Trophoblast cell (in vitro differentiated cells and primary cell): ENCODE results near the gene CUL4A.

Experiments
- DNase-seq, 2 donors: peaks; one replicate each; pipeline ENCODE4 v3.0.0-alpha.2; 2016
- H2AFZ ChIP-seq: 2 replicates; pipeline ENCODE4 v1.6.1; 2013; ENCODE audit warnings: low read length, moderate library complexity, mild to moderate bottlenecking; ENCODE audit not compliant: insufficient read depth, poor library complexity
- H2AK5ac ChIP-seq: 2 replicates; pipeline ENCODE4 v1.6.1; 2013; ENCODE audit warnings: mild to moderate bottlenecking, low read length
- H2BK120ac ChIP-seq: 2 replicates; pipeline ENCODE4 v1.6.1; 2013; ENCODE audit warnings: low read length, mild to moderate bottlenecking, moderate library complexity; ENCODE audit not compliant: insufficient read depth, poor library complexity
- H2BK12ac ChIP-seq: 2 replicates; pipeline ENCODE4 v1.6.1; 2013; ENCODE audit warnings: mild to moderate bottlenecking, low read length, moderate library complexity
- H2BK5ac ChIP-seq: 2 replicates; pipeline ENCODE4 v1.6.1; 2013; ENCODE audit warnings: low read length, low read depth, moderate library complexity, mild to moderate bottlenecking; ENCODE audit not compliant: poor library complexity
- H3K14ac ChIP-seq: 2 replicates; pipeline ENCODE4 v1.6.1; 2013; ENCODE audit warnings: mild to moderate bottlenecking, low read length
- H3K18ac ChIP-seq: 2 replicates; pipeline ENCODE4 v1.6.1; 2013; ENCODE audit warnings: mild to moderate bottlenecking, low read length
- H3K23ac ChIP-seq: 2 replicates; pipeline ENCODE4 v1.6.1; 2013; ENCODE audit warnings: low read length
- H3K27ac ChIP-seq: 2 replicates; pipeline ENCODE4 v1.5.1; 2013; ENCODE audit warnings: low read depth, mild to moderate bottlenecking, inconsistent platforms, low read length, moderate library complexity
- H3K27me3 ChIP-seq: 2 replicates; pipeline ENCODE4 v1.6.1; 2013; ENCODE audit warnings: inconsistent platforms, mild to moderate bottlenecking, low read length, moderate library complexity; ENCODE audit not compliant: insufficient read depth
- H3K36me3 ChIP-seq, 2 experiments: 1 replicate in 1 of 2; 2 replicates in 1 of 2; pipeline ENCODE4 v1.6.1; 2013; ENCODE audit warnings: low read length in 2 of 2, mild to moderate bottlenecking in 2 of 2, moderate library complexity in 1 of 2; ENCODE audit not compliant: insufficient read depth in 2 of 2, control insufficient read depth in 1 of 2
- H3K4ac ChIP-seq: 2 replicates; pipeline ENCODE4 v1.6.1; 2013; ENCODE audit warnings: low read depth, mild to moderate bottlenecking, low read length, moderate library complexity
- H3K4me1 ChIP-seq, 2 experiments: 1 replicate in 1 of 2; 2 replicates in 1 of 2; pipeline ENCODE4 v1.6.1; 2013; ENCODE audit warnings: low read length in 2 of 2, mild to moderate bottlenecking in 2 of 2, moderate library complexity in 1 of 2; ENCODE audit not compliant: insufficient read depth in 2 of 2, control insufficient read depth in 1 of 2
- H3K4me2 ChIP-seq: 2 replicates; pipeline ENCODE4 v1.6.1; 2013; ENCODE audit warnings: inconsistent platforms, mild to moderate bottlenecking, low read length, moderate library complexity
- H3K4me3 ChIP-seq: 2 replicates; pipeline ENCODE4 v1.5.1; 2013; ENCODE audit warnings: mild to moderate bottlenecking, low read depth, low read length, inconsistent platforms
- H3K79me1 ChIP-seq: one replicate; pipeline ENCODE4 v1.6.1; 2013; ENCODE audit warnings: low read length
- H3K79me2 ChIP-seq: 2 replicates; pipeline ENCODE4 v1.6.1; 2013; ENCODE audit warnings: low read length, mild to moderate bottlenecking; ENCODE audit not compliant: control insufficient read depth, insufficient read depth, poor library complexity
- H3K9ac ChIP-seq: 2 replicates; pipeline ENCODE4 v1.6.1; 2013; ENCODE audit warnings: mild to moderate bottlenecking, low read length
- H3K9me3 ChIP-seq: 2 replicates; pipeline ENCODE4 v1.6.1; 2013; ENCODE audit warnings: low read depth, mild to moderate bottlenecking, control low read depth, inconsistent platforms, low read length; ENCODE audit not compliant: insufficient read depth
- H4K12ac ChIP-seq: 2 replicates; pipeline ENCODE4 v1.6.1; 2013; ENCODE audit warnings: low read depth, mild to moderate bottlenecking, low read length, moderate library complexity
- H4K8ac ChIP-seq: 2 replicates; pipeline ENCODE4 v1.6.1; 2013; ENCODE audit warnings: low read depth, mild to moderate bottlenecking, low read length, moderate library complexity
- H4K91ac ChIP-seq: one replicate; pipeline ENCODE4 v1.6.1; 2013; ENCODE audit warnings: low read depth, mild to moderate bottlenecking, low read length, moderate library complexity
- WGBS: extraction: QIAGEN DNeasy Blood & Tissue Kit; methylation state at CpG from one replicate; pipeline ENCODE4 v1.1.7; 2013; ENCODE audit warnings: missing lambda C conversion rate; ENCODE audit not compliant: insufficient read length, insufficient coverage; ENCODE audit errors: extremely low coverage; 5-methylcytosine and 5-hydroxymethylcytosine counted together

Gene CUL4A

GRCh38 chr13:113267642-113268405 lies 58.4 kb downstream of the CUL4A start:
- no CpG with 5 or more reads among the region's 20 CpGs for WGBS
- Histone ChIP-seq H2AK5ac (no peak overlapping the region), H2BK120ac (no peak overlapping the region), H3K14ac (no peak overlapping the region), H3K79me2 (no peaks in the 10 kb centered on the region), H4K12ac (no peak overlapping the region), H3K4ac (no peak overlapping the region), H4K91ac (no peak overlapping the region), H3K36me3 (peaks cover 12 to 15% of the 10 kb centered on the region in 2 experiments), H3K79me1 (no peaks in the 10 kb centered on the region), H3K9ac (no peak overlapping the region), H3K18ac (no peak overlapping the region), H2BK12ac (no peak overlapping the region), H4K8ac (no peak overlapping the region), H3K9me3 (peaks cover 2% of the 10 kb centered on the region), H3K27me3 (no peaks in the 10 kb centered on the region), H2AFZ (no peak overlapping the region), H3K4me1 (no peaks in the 10 kb centered on the region), H2BK5ac (no peak overlapping the region), H3K4me2 (no peak overlapping the region), H3K23ac (no peak overlapping the region), H3K4me3 (peak overlapping the region; percentile 53), H3K27ac (no peak overlapping the region)
- no peak for DNase-seq

- Histone ChIP-seq H3K27me3 (no peaks in the 10 kb centered on the region), H3K36me3 (peaks cover 5% of the 10 kb centered on the region in 2 experiments), H3K18ac (no peak overlapping the region), H2BK120ac (no peak overlapping the region), H2BK5ac (no peak overlapping the region), H4K91ac (no peak overlapping the region), H2BK12ac (no peak overlapping the region), H4K8ac (no peak overlapping the region), H2AFZ (no peak overlapping the region), H2AK5ac (no peak overlapping the region), H4K12ac (no peak overlapping the region), H3K4me3 (no peak overlapping the region), H3K9me3 (peaks cover 2% of the 10 kb centered on the region), H3K27ac (no peak overlapping the region), H3K9ac (no peak overlapping the region), H3K79me2 (no peaks in the 10 kb centered on the region), H3K4me1 (peaks cover 10 to 24% of the 10 kb centered on the region in 2 experiments), H3K79me1 (peaks cover 8% of the 10 kb centered on the region), H3K14ac (no peak overlapping the region), H3K23ac (no peak overlapping the region), H3K4ac (no peak overlapping the region), H3K4me2 (no peak overlapping the region)
- no peak for DNase-seq
- WGBS = no CpG with 5 or more reads among the region's 2 CpGs
Observed at GRCh38 chr13:113272031-113272430, 62.6 kb downstream of the CUL4A start.

GRCh38 chr13:113272701-113273181 lies 63.3 kb downstream of the CUL4A start:
- peak; percentile 29 to 34 for DNase-seq
- H2BK12ac ChIP-seq = no peak overlapping the region
- no peak overlapping the region for H3K14ac ChIP-seq
- H3K18ac ChIP-seq = no peak overlapping the region
- H3K4ac ChIP-seq = no peak overlapping the region
- no peak overlapping the region for H2BK120ac ChIP-seq
- no peak overlapping the region for H3K23ac ChIP-seq
- peak overlapping the region; percentile 5 for H4K91ac ChIP-seq
- H3K27ac ChIP-seq = no peak overlapping the region
- no peak overlapping the region for H3K4me2 ChIP-seq
- H2AFZ ChIP-seq = no peak overlapping the region
- no peaks in the 10 kb centered on the region for H3K27me3 ChIP-seq
- H3K9me3 ChIP-seq = peaks cover under 1% of the 10 kb centered on the region
- no peak overlapping the region for H4K8ac ChIP-seq
- peaks cover 2 to 4% of the 10 kb centered on the region in 2 experiments for H3K36me3 ChIP-seq
- no peak overlapping the region for H4K12ac ChIP-seq
- H2AK5ac ChIP-seq = no peak overlapping the region
- H3K4me3 ChIP-seq = no peak overlapping the region
- no peaks in the 10 kb centered on the region for H3K79me2 ChIP-seq
- H3K79me1 ChIP-seq = peaks cover 8% of the 10 kb centered on the region
- WGBS = no CpG with 5 or more reads among the region's 10 CpGs
- H3K9ac ChIP-seq = no peak overlapping the region
- peaks cover 10 to 24% of the 10 kb centered on the region in 2 experiments for H3K4me1 ChIP-seq
- H2BK5ac ChIP-seq = no peak overlapping the region

GRCh38 chr13:113273321-113273720 lies 63.9 kb downstream of the CUL4A start:
- H2AK5ac ChIP-seq = no peak overlapping the region
- no peak overlapping the region for H3K18ac ChIP-seq
- H3K79me1 ChIP-seq = peaks cover 8% of the 10 kb centered on the region
- H3K9me3 ChIP-seq = no peaks in the 10 kb centered on the region
- H2AFZ ChIP-seq = no peak overlapping the region
- peak overlapping the region; percentile 80 for H3K27ac ChIP-seq
- WGBS = no CpG with 5 or more reads among the region's 6 CpGs
- H2BK12ac ChIP-seq = peak overlapping the region; percentile 16
- H3K79me2 ChIP-seq = no peaks in the 10 kb centered on the region
- DNase-seq = no peak
- H4K8ac ChIP-seq = no peak overlapping the region
- H3K4me3 ChIP-seq = no peak overlapping the region
- H4K12ac ChIP-seq = no peak overlapping the region
- H3K9ac ChIP-seq = no peak overlapping the region
- H4K91ac ChIP-seq = no peak overlapping the region
- no peak overlapping the region for H3K23ac ChIP-seq
- H3K4me1 ChIP-seq = peaks cover 10 to 24% of the 10 kb centered on the region in 2 experiments
- no peak overlapping the region for H3K14ac ChIP-seq
- no peaks in the 10 kb centered on the region for H3K27me3 ChIP-seq
- H3K4ac ChIP-seq = no peak overlapping the region
- H2BK120ac ChIP-seq = no peak overlapping the region
- no peak overlapping the region for H3K4me2 ChIP-seq
- H2BK5ac ChIP-seq = no peak overlapping the region
- peaks cover 2% of the 10 kb centered on the region in 2 experiments for H3K36me3 ChIP-seq
